ENCODE results near the gene MARCO.

DNA sequence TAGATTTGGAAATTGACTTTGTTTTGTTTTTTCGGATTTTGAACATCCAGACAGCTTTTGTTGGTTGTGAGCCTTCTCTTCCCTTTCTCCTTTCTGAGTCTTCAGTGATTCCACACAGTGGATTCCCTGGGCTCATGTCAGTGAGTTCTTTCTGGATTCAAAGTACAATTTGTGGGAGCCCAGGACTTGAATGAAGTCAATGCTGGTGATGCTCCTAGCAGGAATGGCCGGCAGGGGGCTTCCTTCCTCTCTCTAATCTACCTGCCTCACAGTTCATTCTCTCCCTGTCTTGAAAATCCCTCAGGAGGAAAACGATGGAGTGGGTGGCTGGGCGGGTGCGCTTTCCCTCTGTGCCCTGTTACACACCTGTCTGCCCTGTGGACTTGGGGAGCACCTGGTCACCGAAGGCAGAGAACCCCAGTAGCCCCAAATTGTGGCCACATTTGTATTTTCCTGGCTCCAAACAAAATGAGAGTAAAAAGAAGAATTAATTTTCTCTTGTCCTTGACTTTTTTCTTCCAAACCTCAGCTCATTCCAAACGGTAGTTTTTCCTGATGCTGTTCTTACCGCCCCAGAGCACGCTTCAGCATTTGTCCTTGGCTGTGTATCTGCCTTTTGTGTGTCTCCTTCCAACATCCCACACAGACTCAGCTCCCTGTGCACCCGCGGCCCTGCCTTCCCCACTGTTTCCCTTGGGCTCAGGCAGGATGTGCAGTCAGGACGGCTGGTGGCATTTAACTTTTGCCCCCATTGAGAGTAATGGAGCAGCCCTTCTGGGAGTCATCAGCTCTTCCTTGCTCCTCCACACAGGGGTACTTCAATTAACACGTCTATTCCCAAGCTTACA lies 86.6 kb downstream of the MARCO start:
- TF ChIP-seq FOXA1 (IDR thresholded peaks at IDR 0.05) = no peak
- no peak for TF ChIP-seq FOXK2 (IDR thresholded peaks at IDR 0.05)
- no peak for TF ChIP-seq SP1 (IDR thresholded peaks at IDR 0.05)
- no peak for TF ChIP-seq NFRKB (IDR thresholded peaks at IDR 0.05)
- TF ChIP-seq, protein P1, sequence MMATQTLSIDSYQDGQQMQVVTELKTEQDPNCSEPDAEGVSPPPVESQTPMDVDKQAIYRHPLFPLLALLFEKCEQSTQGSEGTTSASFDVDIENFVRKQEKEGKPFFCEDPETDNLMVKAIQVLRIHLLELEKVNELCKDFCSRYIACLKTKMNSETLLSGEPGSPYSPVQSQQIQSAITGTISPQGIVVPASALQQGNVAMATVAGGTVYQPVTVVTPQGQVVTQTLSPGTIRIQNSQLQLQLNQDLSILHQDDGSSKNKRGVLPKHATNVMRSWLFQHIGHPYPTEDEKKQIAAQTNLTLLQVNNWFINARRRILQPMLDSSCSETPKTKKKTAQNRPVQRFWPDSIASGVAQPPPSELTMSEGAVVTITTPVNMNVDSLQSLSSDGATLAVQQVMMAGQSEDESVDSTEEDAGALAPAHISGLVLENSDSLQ (IDR thresholded peaks at IDR 0.05) = no peak

All from HEK293T (cell line).